ENCODE data around the gene GK. TPM values are rescaled to one million over a fixed set of nuclear protein-coding genes. Genes with fewer than 3 reads are reported as not detected.

The GK gene
- total RNA-seq, 2 donors from 2014 or later = 2.9 to 3.3 TPM

- Histone ChIP-seq H3K9me3 (no peaks in the 10 kb centered on the region), H3K4me1 (no peaks in the 10 kb centered on the region), H3K4me3 (no peak overlapping the region), H3K27me3 (no peaks in the 10 kb centered on the region), H3K36me3 (replicated peaks in 1 of 2; ENCODE audit: insufficient read depth in 1 of 2, low read depth in 2 of 2) (no peaks in the 10 kb centered on the region), H3K27ac (no peak overlapping the region)
- intact Hi-C loops (cut with DNase I) = no loop called here
- WGBS, 2 donors = 11 to 12% methylated on average over 3 of the region's 3 CpGs
- DNase-seq (no peak), ATAC-seq (no peak)
- TF ChIP-seq POLR2A (IDR thresholded peaks at IDR 0.05) = no peak
- TF ChIP-seq CTCF (IDR thresholded peaks at IDR 0.05) = no peak
Measured at GRCh38 chrX:30690330-30690729, 37.1 kb downstream of the GK start.

- H3K4me1 ChIP-seq = no peaks in the 10 kb centered on the region
- H3K9me3 ChIP-seq = no peaks in the 10 kb centered on the region
- intact Hi-C loops (cut with DNase I) = no loop called here
- no peak for ATAC-seq
- H3K27me3 ChIP-seq = no peaks in the 10 kb centered on the region
- H3K4me3 ChIP-seq = no peak overlapping the region
- 28 to 58% methylated on average over 4 of the region's 4 CpGs for WGBS, 2 donors
- no peak for TF ChIP-seq POLR2A (IDR thresholded peaks at IDR 0.05)
- no peak for TF ChIP-seq CTCF (IDR thresholded peaks at IDR 0.05)
- no peaks in the 10 kb centered on the region for H3K36me3 ChIP-seq (replicated peaks in 1 of 2; ENCODE audit: insufficient read depth in 1 of 2, low read depth in 2 of 2)
- no peak for DNase-seq
- H3K27ac ChIP-seq = no peak overlapping the region
Measured at GRCh38 chrX:30693999-30694650, 40.9 kb downstream of the GK start.

- intact Hi-C loops (cut with DNase I) = no loop called here
- no peak for DNase-seq
Measured at GRCh38 chrX:30702736-30703135, 49.5 kb downstream of the GK start.

GRCh38 chrX:30706216-30706775, 53.1 kb downstream of the GK start:
- Histone ChIP-seq H3K9me3 (no peaks in the 10 kb centered on the region), H3K27me3 (no peaks in the 10 kb centered on the region), H3K4me1 (no peaks in the 10 kb centered on the region), H3K27ac (no peak overlapping the region), H3K4me3 (no peak overlapping the region), H3K36me3 (replicated peaks in 1 of 2; ENCODE audit: insufficient read depth in 1 of 2, low read depth in 2 of 2) (no peaks in the 10 kb centered on the region)
- intact Hi-C loops (cut with DNase I) = no loop called here
- TF ChIP-seq CTCF (IDR thresholded peaks at IDR 0.05) (no peak), POLR2A (IDR thresholded peaks at IDR 0.05) (no peak)
- no peak for ATAC-seq
- 45 to 76% methylated on average over 2 to 3 of the region's 3 CpGs for WGBS, 2 donors
- DNase-seq = no peak

More at GRCh38 chrX:30702736-30703135, 49.5 kb downstream of the GK start:
- Histone ChIP-seq H3K27ac (no peak overlapping the region), H3K4me1 (no peaks in the 10 kb centered on the region), H3K27me3 (no peaks in the 10 kb centered on the region), H3K4me3 (no peak overlapping the region), H3K9me3 (no peaks in the 10 kb centered on the region), H3K36me3 (replicated peaks in 1 of 2; ENCODE audit: insufficient read depth in 1 of 2, low read depth in 2 of 2) (no peaks in the 10 kb centered on the region)
- TF ChIP-seq CTCF (IDR thresholded peaks at IDR 0.05) (no peak), POLR2A (IDR thresholded peaks at IDR 0.05) (no peak)
- ATAC-seq = no peak
- 79 to 81% methylated on average over 2 of the region's 2 CpGs for WGBS, 2 donors

GRCh38 chrX:30712214-30712613, 59.0 kb downstream of the GK start:
- intact Hi-C loops (cut with DNase I) = no loop called here
- Histone ChIP-seq H3K9me3 (no peaks in the 10 kb centered on the region), H3K4me3 (no peak overlapping the region), H3K27ac (no peak overlapping the region), H3K27me3 (no peaks in the 10 kb centered on the region), H3K4me1 (no peaks in the 10 kb centered on the region), H3K36me3 (replicated peaks in 1 of 2; ENCODE audit: insufficient read depth in 1 of 2, low read depth in 2 of 2) (no peaks in the 10 kb centered on the region)
- no peak for ATAC-seq
- no peak for DNase-seq
- WGBS, 2 donors = 57 to 70% methylated on average over 1 of the region's 1 CpG
- TF ChIP-seq CTCF (IDR thresholded peaks at IDR 0.05) (no peak), POLR2A (IDR thresholded peaks at IDR 0.05) (no peak)
